Mesothelial cell of epicardium (in vitro differentiated cells): ENCODE measurements around the gene SPON1. TPM values are rescaled to one million over a fixed set of nuclear protein-coding genes. Genes with fewer than 3 reads are reported as not detected.
A peak's percentile ranks its signal among the peaks of the same experiment; 100 is the strongest.
"Not testable (repeated sequence)": the region's sequence is repeated elsewhere in the genome, so short reads cannot be mapped to it uniquely, and the experiment has no call there.

ENCODE experiments used
- DNase-seq, 2 experiments: peaks; one replicate each; pipeline ENCODE4 v3.0.0; 2021; ENCODE audit warnings: low spot score in 2 of 2; ENCODE audit not compliant: unreplicated experiment in 2 of 2
- H3K27ac Mint-ChIP-seq: 2 replicates; pipeline ENCODE4 v1.8.0; 2021; ENCODE audit warnings: mixed read lengths
- H3K27me3 Mint-ChIP-seq: 2 replicates; pipeline ENCODE4 v1.8.0; 2021; ENCODE audit warnings: low read depth, mixed read lengths
- H3K36me3 Mint-ChIP-seq: 2 replicates; pipeline ENCODE4 v1.8.0; 2021; ENCODE audit warnings: mixed read lengths
- H3K4me1 Mint-ChIP-seq: 2 replicates; pipeline ENCODE4 v1.8.0; 2021; ENCODE audit warnings: mixed read lengths
- H3K4me3 Mint-ChIP-seq: 2 replicates; pipeline ENCODE4 v1.8.0; 2021; ENCODE audit warnings: mild to moderate bottlenecking, moderate library complexity, mixed read lengths
- H3K9me3 Mint-ChIP-seq: 2 replicates; pipeline ENCODE4 v1.8.0; 2021; ENCODE audit warnings: mixed read lengths
- CTCF ChIP-seq: fragments of 200-600 bp; sonication (generic); IDR thresholded peaks from one replicate; pipeline ENCODE4 v1.5.0; 2021; ENCODE audit warnings: antibody characterized with exemption; ENCODE audit not compliant: unreplicated experiment
- total RNA-seq: library from RNA; stranded (reverse); gene quantifications from 3 replicates; pipeline ENCODE4 v1.2.1, GENCODE V29; 2021

SPON1 gene
- total RNA-seq, 1 donor from 2014 or later, result 30.9 TPM

DNA sequence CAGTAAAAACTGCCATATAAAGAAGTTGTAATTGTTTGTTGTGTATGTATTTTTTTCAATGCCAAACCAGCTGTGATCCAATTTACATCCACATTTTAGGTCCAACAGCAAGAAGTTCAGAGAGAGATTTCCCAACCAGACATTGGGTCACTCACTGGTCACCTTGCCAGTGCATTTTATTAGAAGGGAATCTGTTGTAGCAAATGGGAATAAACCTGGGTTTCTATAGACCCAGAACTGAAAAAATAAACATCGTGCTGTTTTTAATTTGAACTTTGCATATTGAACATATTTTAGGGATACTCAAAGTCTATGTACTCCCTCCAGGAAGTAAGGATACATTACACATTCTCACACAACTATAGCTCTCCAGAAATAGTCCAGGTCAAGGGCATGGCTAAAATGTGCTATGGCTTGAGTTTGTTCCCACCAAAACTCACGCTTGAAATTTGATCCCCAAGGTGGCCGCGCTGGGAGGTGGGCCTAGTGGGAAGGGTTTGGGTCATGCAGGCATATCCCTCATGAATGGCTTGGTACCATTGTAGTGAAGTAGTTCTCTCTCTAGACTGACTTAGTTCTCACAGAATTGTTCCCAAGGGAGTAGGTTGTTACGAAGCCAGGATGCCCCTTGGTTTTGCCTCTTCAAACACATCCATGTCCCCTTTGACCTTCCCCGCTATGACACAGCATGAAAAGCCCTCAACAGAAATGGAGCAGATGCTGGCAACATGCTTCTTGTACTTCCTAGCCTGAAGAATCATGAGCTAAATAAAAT lies 305.5 kb downstream of the SPON1 start:
- no peak overlapping the region for H3K4me3 Mint-ChIP-seq
- H3K27ac Mint-ChIP-seq, result no peak overlapping the region
- no peak for TF ChIP-seq CTCF

DNA sequence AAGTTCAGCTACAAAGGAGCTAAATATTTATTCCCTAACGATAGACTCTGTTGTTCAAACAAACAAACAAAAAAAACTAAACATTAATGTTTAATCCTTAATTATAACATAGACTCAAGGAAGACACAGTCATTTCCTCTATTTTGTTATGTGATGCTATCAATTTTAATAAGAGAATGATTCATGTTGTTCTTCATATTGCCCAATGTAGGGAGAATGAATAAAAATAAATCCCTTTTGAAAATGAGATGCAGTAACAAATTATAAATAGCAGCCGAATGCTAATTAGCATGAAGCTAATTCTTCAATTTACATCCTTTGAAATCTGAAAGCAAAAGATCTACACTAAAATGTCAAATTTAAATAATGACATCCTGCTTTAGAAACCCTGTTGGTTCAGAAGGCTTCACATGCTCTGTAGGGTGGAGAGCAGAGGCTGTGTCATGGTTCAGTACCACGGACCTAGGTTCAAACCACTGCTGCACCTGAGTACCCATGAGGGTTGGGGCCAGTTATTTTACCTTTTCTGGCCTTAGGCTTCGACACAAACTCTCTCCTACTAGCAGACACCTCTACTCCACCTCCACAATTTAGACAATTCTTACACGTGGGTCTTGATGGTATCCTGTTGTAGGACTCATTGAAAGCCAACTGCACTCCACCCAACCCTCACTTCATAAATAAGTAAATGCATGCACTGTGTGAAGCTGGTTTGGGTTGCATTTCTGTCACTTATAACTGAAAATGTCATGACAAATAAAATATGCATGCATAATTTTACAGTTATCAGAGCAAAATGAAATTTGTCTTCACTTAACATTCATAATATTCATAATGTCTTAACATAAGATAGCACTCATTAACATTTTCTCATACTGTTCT lies 307.4 kb downstream of the SPON1 start:
- DNase-seq, result no peak
- peaks cover 22% of the 10 kb centered on the region for H3K9me3 Mint-ChIP-seq

More for the DNA sequence above, 305.5 kb downstream of the SPON1 start:
- Mint-ChIP-seq H3K27me3 (no peaks in the 10 kb centered on the region), H3K9me3 (peaks cover 31% of the 10 kb centered on the region), H3K36me3 (peaks cover 28% of the 10 kb centered on the region), H3K4me1 (no peaks in the 10 kb centered on the region)
- DNase-seq, result no peak

DNA sequence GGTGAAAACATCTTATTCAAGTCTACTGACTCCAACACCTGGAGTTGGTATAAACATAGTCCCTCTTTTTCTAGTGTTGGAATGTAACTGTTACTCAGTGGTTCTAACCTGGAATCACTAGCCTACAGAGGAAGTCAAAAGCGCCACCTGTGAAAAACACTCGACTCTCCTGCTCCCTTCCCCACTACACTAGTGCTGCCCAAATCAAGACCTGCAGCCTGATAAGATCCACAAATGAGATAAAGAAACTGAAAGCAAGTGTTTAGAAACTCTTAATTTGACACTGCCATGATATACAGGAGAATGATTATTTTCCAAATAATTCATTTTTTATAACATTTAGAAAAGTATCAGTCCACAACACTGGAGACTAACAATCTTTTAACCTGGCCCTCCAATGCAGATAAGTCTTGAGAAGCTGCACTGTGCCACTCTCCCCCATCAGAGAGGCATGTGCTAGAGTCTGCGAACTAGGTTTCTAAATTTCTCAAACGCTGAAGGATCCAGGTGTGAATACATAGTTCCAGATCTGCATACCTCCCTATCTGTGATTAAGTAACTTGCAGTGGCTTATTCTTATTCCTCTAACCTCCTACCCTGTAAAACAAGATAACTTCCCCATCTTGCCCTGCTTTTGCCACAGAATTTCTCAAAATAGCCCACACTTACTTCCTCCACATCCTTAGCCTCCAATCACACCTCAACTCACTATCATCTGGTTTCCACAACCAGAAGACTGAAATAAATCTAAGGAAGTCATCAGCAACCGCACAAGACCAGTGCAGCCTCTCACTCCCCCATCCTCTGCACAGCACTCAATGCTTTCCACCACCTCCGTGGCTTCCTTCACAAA lies 308.4 kb downstream of the SPON1 start:
- Mint-ChIP-seq H3K4me3 (no peak overlapping the region), H3K27me3 (no peaks in the 10 kb centered on the region), H3K27ac (no peak overlapping the region), H3K36me3 (peaks cover 19% of the 10 kb centered on the region), H3K4me1 (peaks cover 7% of the 10 kb centered on the region), H3K9me3 (peaks cover 13% of the 10 kb centered on the region)
- no peak for TF ChIP-seq CTCF
- no peak for DNase-seq

More for the DNA sequence above, 307.4 kb downstream of the SPON1 start:
- peaks cover 27% of the 10 kb centered on the region for H3K36me3 Mint-ChIP-seq
- H3K4me3 Mint-ChIP-seq, result no peak overlapping the region
- H3K4me1 Mint-ChIP-seq, result peaks cover under 1% of the 10 kb centered on the region
- TF ChIP-seq CTCF, result no peak
- H3K27ac Mint-ChIP-seq, result no peak overlapping the region
- H3K27me3 Mint-ChIP-seq, result no peaks in the 10 kb centered on the region

- no peak for DNase-seq
- H3K27me3 Mint-ChIP-seq, result no peaks in the 10 kb centered on the region
- H3K4me1 Mint-ChIP-seq, result peaks cover 7% of the 10 kb centered on the region
- H3K27ac Mint-ChIP-seq, result no peak overlapping the region
- H3K36me3 Mint-ChIP-seq, result peaks cover 18% of the 10 kb centered on the region
- TF ChIP-seq CTCF, result no peak
- H3K9me3 Mint-ChIP-seq, result no peaks in the 10 kb centered on the region
- H3K4me3 Mint-ChIP-seq, result no peak overlapping the region
Observed at GRCh38 chr11:14273895-14274294, 311.4 kb downstream of the SPON1 start.

DNA sequence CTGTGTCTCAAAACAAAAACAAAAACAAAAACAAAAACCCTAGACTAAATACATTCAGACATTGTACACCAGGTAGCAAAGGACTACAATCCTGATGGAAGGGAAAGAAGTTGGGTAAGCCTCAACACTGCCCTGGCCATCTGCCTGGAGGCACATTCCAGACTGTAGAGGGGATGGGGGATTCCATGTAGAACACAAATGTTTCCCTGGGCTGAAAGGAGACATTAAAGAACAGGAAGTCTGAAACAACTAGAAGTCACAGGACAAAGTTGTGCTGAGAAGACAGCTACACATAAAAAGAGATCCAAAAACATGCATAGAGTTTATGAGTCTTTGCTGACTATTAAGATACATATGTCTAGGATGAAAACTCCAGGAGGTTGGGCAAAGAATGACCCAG lies 312.6 kb downstream of the SPON1 start:
- Mint-ChIP-seq H3K9me3 (no peaks in the 10 kb centered on the region), H3K27me3 (no peaks in the 10 kb centered on the region), H3K36me3 (peaks cover 24% of the 10 kb centered on the region), H3K4me3 (no peak overlapping the region), H3K4me1 (peaks cover 7% of the 10 kb centered on the region), H3K27ac (peak overlapping the region; percentile 54)
- TF ChIP-seq CTCF, result no peak
- no peak for DNase-seq

DNA sequence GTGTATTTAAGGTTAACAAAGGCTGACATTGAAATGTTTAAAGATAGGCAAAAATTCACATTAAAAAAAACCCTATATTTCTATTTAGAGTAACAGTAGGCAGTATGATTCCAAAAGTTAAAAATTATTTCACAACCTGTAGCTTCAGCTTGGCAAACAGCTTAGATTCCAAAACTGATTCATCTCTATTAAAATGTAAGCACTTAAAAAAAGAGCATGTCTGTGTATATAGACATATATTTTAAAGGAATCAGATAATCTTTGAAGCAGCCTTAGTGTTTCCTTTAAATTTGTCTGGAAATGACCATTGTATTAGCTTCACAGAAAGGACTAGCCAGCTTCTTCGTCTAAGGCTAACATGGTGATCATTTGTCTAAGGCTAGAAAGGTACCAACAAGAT lies 316.3 kb downstream of the SPON1 start:
- H3K4me3 Mint-ChIP-seq, H3K27me3 Mint-ChIP-seq, H3K9me3 Mint-ChIP-seq, H3K4me1 Mint-ChIP-seq, DNase-seq: not testable (repeated sequence)
- H3K36me3 Mint-ChIP-seq, result peaks cover 25% of the 10 kb centered on the region
- H3K27ac Mint-ChIP-seq, result peak overlapping the region; percentile 34
